Measurements from ENCODE around the gene TBCK.
"Not testable (repeated sequence)": the region's sequence is repeated elsewhere in the genome, so short reads cannot be mapped to it uniquely, and the experiment has no call there.

Gene TBCK

GRCh38 chr4:106208481-106209460 is 107.2 kb downstream of the TBCK start:
- no peak for DNase-seq

- DNase-seq = no peak
Measured at GRCh38 chr4:106201373-106201772, 114.6 kb downstream of the TBCK start.

GRCh38 chr4:106195435-106195950 is 120.5 kb downstream of the TBCK start:
- no peak for DNase-seq

GRCh38 chr4:106194801-106195200 is 121.2 kb downstream of the TBCK start:
- no peak for DNase-seq

GRCh38 chr4:106192131-106192530 is 123.9 kb downstream of the TBCK start:
- no peak for DNase-seq

- DNase-seq = no peak
Measured at GRCh38 chr4:106186201-106186600, 129.8 kb downstream of the TBCK start.

- DNase-seq = no peak
Measured at GRCh38 chr4:106183551-106183950, 132.5 kb downstream of the TBCK start.

- no peak for DNase-seq
Measured at GRCh38 chr4:106172861-106173260, 143.1 kb downstream of the TBCK start.

GRCh38 chr4:106165351-106166010 is 150.5 kb downstream of the TBCK start:
- DNase-seq = no peak

GRCh38 chr4:106162278-106162677 is 153.7 kb downstream of the TBCK start:
- DNase-seq = no peak

GRCh38 chr4:106160560-106160959 is 155.4 kb downstream of the TBCK start:
- no peak for DNase-seq

GRCh38 chr4:106149911-106150310 is 166.1 kb downstream of the TBCK start:
- no peak for DNase-seq

- DNase-seq = no peak
Measured at GRCh38 chr4:106149026-106149425, 167.0 kb downstream of the TBCK start.

- DNase-seq = no peak
Measured at GRCh38 chr4:106142616-106143127, 173.3 kb downstream of the TBCK start.

- no peak for DNase-seq
Measured at GRCh38 chr4:106140601-106141000, 175.4 kb downstream of the TBCK start.

- DNase-seq = no peak
Measured at GRCh38 chr4:106136777-106137331, 179.2 kb downstream of the TBCK start.

GRCh38 chr4:106132045-106132444 is 184.0 kb downstream of the TBCK start:
- no peak for DNase-seq

GRCh38 chr4:106126062-106126461 is 189.9 kb downstream of the TBCK start:
- no peak for DNase-seq

- not testable (repeated sequence) for DNase-seq
Measured at GRCh38 chr4:106119949-106120555, 196.0 kb downstream of the TBCK start.

GRCh38 chr4:106116025-106116424 is 200.0 kb downstream of the TBCK start:
- DNase-seq = no peak

- no peak for DNase-seq
Measured at GRCh38 chr4:106114270-106114669, 201.7 kb downstream of the TBCK start.

GRCh38 chr4:106111778-106112469 is 204.1 kb downstream of the TBCK start:
- DNase-seq = not testable (repeated sequence)
